Measurements from ENCODE around the gene DLGAP1.

DLGAP1 gene

DNA sequence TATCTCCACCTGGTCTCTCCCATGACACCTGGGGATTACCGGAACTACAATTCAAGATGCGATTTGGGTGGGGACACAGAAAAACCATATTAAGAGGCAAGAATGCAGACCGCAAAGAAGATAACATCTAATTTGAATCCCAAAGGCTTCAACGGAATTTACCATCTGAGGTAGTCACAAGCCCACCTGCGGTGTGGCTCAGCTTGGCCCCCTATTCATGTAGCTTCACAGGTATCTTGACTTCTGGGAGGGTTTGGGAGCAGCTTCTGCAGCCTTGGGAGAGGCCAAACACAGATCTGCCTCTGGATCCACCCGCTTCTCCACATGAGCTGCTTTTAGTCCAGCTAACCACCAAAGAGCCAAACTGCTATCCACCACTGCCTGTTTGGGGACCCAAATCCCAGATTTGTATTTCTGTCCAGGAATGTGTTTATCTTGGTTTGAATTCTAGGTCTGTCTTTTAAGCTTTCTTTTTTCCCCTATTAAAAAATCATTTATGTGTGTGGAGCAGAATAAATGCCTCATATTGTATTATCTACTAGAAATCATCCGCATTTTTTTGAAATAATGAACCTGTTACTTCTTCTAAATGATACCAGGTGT lies 247.6 kb downstream of the DLGAP1 start:
- Mint-ChIP-seq H3K27me3 (peaks cover 2% of the 10 kb centered on the region), H3K4me3 (no peak overlapping the region), H3K36me3 (no peaks in the 10 kb centered on the region), H3K4me1 (no peaks in the 10 kb centered on the region), H3K9me3 (peaks cover 14% of the 10 kb centered on the region), H3K27ac (no peak overlapping the region)

GRCh38 chr18:4204438-4204720 lies 250.7 kb downstream of the DLGAP1 start:
- no peaks in the 10 kb centered on the region for H3K4me1 Mint-ChIP-seq
- H3K4me3 Mint-ChIP-seq = no peak overlapping the region
- H3K27ac Mint-ChIP-seq = no peak overlapping the region
- no peaks in the 10 kb centered on the region for H3K36me3 Mint-ChIP-seq
- H3K9me3 Mint-ChIP-seq = peaks cover 5% of the 10 kb centered on the region
- no peaks in the 10 kb centered on the region for H3K27me3 Mint-ChIP-seq

GRCh38 chr18:4203568-4204437 lies 251.3 kb downstream of the DLGAP1 start:
- Mint-ChIP-seq H3K27ac (no peak overlapping the region), H3K4me3 (no peak overlapping the region), H3K27me3 (no peaks in the 10 kb centered on the region), H3K4me1 (no peaks in the 10 kb centered on the region), H3K36me3 (no peaks in the 10 kb centered on the region), H3K9me3 (peaks cover 5% of the 10 kb centered on the region)

GRCh38 chr18:4200399-4200798 lies 254.7 kb downstream of the DLGAP1 start:
- no peaks in the 10 kb centered on the region for H3K27me3 Mint-ChIP-seq
- H3K4me3 Mint-ChIP-seq = no peak overlapping the region
- H3K27ac Mint-ChIP-seq = no peak overlapping the region
- H3K9me3 Mint-ChIP-seq = no peaks in the 10 kb centered on the region
- H3K4me1 Mint-ChIP-seq = no peaks in the 10 kb centered on the region
- H3K36me3 Mint-ChIP-seq = no peaks in the 10 kb centered on the region

- Mint-ChIP-seq H3K4me1 (no peaks in the 10 kb centered on the region), H3K4me3 (no peak overlapping the region), H3K27me3 (no peaks in the 10 kb centered on the region), H3K9me3 (no peaks in the 10 kb centered on the region), H3K27ac (no peak overlapping the region), H3K36me3 (no peaks in the 10 kb centered on the region)
Observed at GRCh38 chr18:4198956-4199355, 256.2 kb downstream of the DLGAP1 start.

- Mint-ChIP-seq H3K36me3 (no peaks in the 10 kb centered on the region), H3K27me3 (no peaks in the 10 kb centered on the region), H3K9me3 (no peaks in the 10 kb centered on the region), H3K4me1 (no peaks in the 10 kb centered on the region), H3K27ac (no peak overlapping the region), H3K4me3 (no peak overlapping the region)
Observed at GRCh38 chr18:4196351-4196750, 258.8 kb downstream of the DLGAP1 start.

DNA sequence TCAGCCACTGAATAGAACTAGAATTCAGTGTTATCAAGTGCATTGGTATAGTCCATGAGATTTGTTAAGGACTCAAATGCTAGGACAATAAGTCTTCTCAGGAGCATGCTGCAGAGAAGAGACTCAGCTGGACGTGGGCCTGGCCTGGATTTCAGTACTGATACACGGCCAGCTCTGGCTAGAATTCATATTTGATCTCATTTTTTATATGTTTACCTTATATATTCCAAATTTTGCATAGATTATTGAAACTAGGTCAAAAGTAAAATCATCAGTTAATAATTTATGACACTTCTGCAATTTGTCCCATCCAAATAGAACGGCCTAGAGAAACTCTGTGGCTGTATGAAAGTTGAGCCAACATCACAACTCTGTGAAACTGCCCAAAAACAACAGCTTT lies 262.0 kb downstream of the DLGAP1 start:
- H3K27ac Mint-ChIP-seq = no peak overlapping the region
- no peak overlapping the region for H3K4me3 Mint-ChIP-seq
- no peaks in the 10 kb centered on the region for H3K4me1 Mint-ChIP-seq
- H3K27me3 Mint-ChIP-seq = no peaks in the 10 kb centered on the region
- H3K36me3 Mint-ChIP-seq = no peaks in the 10 kb centered on the region
- no peaks in the 10 kb centered on the region for H3K9me3 Mint-ChIP-seq

DNA sequence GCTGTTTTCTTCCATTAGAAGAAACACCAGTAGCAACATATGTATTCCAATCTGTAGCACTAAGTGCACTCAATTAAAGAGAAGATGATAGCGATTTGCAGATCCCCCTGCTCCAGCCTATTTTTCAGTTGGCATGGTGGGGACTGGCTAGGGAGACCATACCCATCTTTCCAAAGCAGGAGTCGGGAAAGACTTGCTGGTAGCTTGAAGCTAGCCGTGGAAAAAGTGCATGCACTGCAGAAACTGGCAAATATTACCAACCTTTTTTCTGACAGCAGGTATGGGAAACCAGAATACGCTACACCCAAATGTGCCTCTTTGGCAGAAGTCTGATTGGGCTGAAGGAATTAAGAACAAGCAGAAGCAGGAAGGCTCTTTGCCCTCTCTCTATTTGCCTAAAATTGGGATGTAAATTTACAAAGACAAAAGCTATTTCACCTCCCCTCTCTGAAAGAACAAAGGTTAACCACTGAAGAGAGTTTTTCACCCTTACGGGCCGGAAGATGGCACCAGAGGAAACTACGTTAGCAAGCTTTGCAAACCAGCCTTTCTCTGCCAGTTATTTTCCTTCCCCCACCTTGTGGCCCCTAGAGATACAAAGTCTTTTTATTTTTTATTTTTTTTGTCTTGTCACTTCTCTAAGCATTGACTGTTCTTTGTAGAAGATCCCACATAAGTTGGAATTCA lies 273.1 kb downstream of the DLGAP1 start:
- no peaks in the 10 kb centered on the region for H3K36me3 Mint-ChIP-seq
- H3K4me1 Mint-ChIP-seq = no peaks in the 10 kb centered on the region
- H3K4me3 Mint-ChIP-seq = no peak overlapping the region
- H3K27me3 Mint-ChIP-seq = no peaks in the 10 kb centered on the region
- H3K9me3 Mint-ChIP-seq = peaks cover 6% of the 10 kb centered on the region
- H3K27ac Mint-ChIP-seq = no peak overlapping the region

GRCh38 chr18:4181086-4181485 lies 274.0 kb downstream of the DLGAP1 start:
- Mint-ChIP-seq H3K27me3 (no peaks in the 10 kb centered on the region), H3K27ac (no peak overlapping the region), H3K4me1 (no peaks in the 10 kb centered on the region), H3K4me3 (no peak overlapping the region), H3K36me3 (no peaks in the 10 kb centered on the region), H3K9me3 (peaks cover 6% of the 10 kb centered on the region)

DNA sequence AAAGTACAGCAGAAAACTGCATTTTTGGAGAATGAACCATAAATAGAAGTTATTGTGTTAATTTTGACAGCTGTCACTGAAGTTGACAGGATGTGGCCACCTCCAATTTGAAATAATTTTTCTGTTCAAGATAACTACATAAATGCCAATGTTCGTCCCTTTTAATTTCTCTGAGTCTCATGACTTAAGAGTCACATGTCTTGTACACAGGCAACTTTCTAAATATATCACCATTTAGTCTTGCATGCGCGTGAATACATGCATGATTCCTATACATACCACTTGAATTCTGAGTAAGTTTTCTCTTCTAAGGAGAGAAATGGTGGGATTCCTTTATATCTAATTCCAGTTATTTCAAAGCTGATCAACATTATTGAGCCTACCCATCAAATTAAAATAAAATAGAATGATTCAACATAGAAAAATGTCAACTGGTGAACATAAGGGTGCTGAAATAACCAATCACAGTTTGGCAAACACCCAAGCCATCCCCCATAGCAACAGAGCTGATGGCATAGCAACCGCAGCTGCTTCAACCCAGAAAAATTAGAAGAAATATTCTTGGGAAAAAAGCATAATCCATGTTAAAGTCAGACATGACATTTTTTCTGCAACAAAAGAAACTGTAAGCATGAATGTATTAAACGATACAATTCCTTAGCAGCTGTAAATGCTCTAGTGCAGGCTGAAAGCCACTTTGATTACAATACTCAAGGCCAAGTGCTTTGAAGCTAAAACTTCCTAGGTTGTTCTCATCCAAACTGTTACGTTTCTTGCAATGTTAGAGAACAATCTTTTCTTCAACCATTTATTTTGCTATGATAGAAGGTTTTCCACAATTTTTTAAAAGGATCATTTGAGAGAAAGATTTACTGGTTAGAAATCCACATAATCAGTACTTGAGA lies 282.7 kb downstream of the DLGAP1 start:
- H3K9me3 Mint-ChIP-seq = peaks cover 5% of the 10 kb centered on the region
- H3K36me3 Mint-ChIP-seq = no peaks in the 10 kb centered on the region
- no peak overlapping the region for H3K4me3 Mint-ChIP-seq
- no peaks in the 10 kb centered on the region for H3K4me1 Mint-ChIP-seq
- no peak overlapping the region for H3K27ac Mint-ChIP-seq
- no peaks in the 10 kb centered on the region for H3K27me3 Mint-ChIP-seq

- no peak overlapping the region for H3K27ac Mint-ChIP-seq
- no peak overlapping the region for H3K4me3 Mint-ChIP-seq
- H3K9me3 Mint-ChIP-seq = peaks cover 9% of the 10 kb centered on the region
- H3K4me1 Mint-ChIP-seq = no peaks in the 10 kb centered on the region
- H3K27me3 Mint-ChIP-seq = no peaks in the 10 kb centered on the region
- H3K36me3 Mint-ChIP-seq = no peaks in the 10 kb centered on the region
Observed at GRCh38 chr18:4157352-4157751, 297.8 kb downstream of the DLGAP1 start.

DNA sequence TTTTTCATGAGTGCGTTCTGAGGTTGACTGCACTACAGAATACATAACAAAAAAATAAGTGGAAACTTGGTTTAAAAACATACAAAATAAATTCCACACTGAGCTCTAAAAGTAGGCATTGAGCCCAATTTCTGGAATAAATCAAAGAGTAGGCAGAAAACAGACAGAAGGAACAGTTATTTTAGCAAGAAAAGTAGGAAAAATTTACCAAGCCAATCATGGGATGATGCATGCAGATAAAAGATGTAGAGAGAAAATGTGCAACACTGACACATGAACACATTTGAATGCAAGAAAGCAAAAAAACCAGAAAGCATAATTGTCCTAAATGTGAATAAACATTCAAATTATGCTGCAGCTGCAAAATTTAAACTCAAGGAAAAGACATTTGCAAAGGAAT lies 308.3 kb downstream of the DLGAP1 start:
- peaks cover 6% of the 10 kb centered on the region for H3K9me3 Mint-ChIP-seq
- H3K27me3 Mint-ChIP-seq = peaks cover 5% of the 10 kb centered on the region
- no peak overlapping the region for H3K27ac Mint-ChIP-seq
- no peaks in the 10 kb centered on the region for H3K36me3 Mint-ChIP-seq
- no peaks in the 10 kb centered on the region for H3K4me1 Mint-ChIP-seq
- H3K4me3 Mint-ChIP-seq = no peak overlapping the region

DNA sequence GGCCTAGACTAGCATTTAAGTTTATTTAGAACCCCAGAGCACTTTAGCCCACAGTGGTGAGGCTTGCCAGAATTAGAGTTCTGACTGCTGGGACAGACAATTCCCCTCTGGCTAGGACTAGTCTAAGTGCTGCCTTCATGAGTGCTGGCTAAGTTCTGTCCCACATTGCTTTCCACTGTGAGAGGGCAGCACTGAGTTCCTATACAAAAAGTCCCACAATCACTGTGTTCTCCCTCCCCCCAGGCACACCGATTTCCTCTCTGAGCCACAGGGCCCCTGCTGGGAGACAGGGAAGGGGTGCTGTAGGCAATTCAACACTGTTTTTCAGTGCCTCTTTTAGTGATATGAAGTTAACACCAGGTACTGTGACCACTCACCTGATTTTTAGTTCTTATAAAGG lies 310.9 kb downstream of the DLGAP1 start:
- Mint-ChIP-seq H3K27me3 (peaks cover 4% of the 10 kb centered on the region), H3K27ac (no peak overlapping the region), H3K4me3 (no peak overlapping the region), H3K4me1 (no peaks in the 10 kb centered on the region), H3K9me3 (peaks cover 5% of the 10 kb centered on the region), H3K36me3 (no peaks in the 10 kb centered on the region)

DNA sequence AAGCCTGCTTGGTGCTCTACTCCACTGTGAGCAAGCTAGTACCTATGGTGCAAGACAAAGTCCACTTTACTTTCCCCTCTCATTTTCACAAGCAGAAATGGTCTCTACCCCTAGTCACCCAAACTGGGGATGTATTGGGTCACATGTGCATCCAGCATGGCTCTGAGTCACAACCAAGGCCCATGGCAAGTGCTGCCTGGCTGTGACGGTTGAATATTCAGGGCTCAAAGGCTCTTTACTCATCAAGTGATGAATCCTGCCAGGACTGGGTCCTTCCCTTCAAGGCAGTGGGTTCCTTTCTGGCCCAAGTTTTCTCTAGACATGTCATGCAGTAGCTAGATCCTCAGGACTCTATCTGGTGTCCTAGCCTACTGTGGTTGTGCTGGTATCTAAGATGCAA lies 311.5 kb downstream of the DLGAP1 start:
- Mint-ChIP-seq H3K4me1 (no peaks in the 10 kb centered on the region), H3K36me3 (no peaks in the 10 kb centered on the region), H3K27me3 (peaks cover 4% of the 10 kb centered on the region), H3K4me3 (no peak overlapping the region), H3K9me3 (peaks cover 5% of the 10 kb centered on the region), H3K27ac (no peak overlapping the region)

DNA sequence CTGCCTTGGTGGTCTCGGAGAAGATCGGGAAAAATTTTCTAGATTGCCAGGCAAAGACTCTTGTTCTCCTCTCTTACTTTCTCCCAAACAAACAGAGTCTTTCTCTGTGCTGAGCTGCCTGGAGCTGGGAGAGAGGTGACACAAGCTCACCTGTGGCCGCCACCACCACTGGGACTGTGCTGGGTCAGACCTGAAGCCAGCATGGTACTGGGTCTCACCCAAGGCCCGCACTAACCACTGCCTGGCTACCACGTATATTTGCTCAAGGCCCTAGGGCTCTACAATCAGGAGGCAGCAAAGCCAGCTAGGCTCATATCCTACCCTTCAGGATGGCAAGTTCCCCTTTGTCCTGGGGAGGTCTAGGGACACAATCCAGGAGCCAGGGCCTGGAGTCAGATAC lies 312.2 kb downstream of the DLGAP1 start:
- Mint-ChIP-seq H3K9me3 (peaks cover 5% of the 10 kb centered on the region), H3K36me3 (no peaks in the 10 kb centered on the region), H3K27me3 (peaks cover 4% of the 10 kb centered on the region), H3K4me1 (no peaks in the 10 kb centered on the region), H3K4me3 (no peak overlapping the region), H3K27ac (no peak overlapping the region)

Measured in activated naive CD4-positive, alpha-beta T cell treated with anti-CD3 and anti-CD28 coated beads, Interleukin-2, amount 50 U/mL, for 24 hours (primary cell).